PC-3 (cell line): ENCODE results near the gene CACNA2D2.

ENCODE experiments used
- CTCF ChIP-seq: fragments of 300-600 bp; sonication (generic); conservative IDR thresholded peaks from 2 replicates; pipeline ENCODE4 v1.5.1; 2017; ENCODE audit warnings: antibody characterized with exemption, low read depth, mild to moderate bottlenecking, low read length
- EZH2 ChIP-seq: fragments of 300-600 bp; sonication (generic); IDR thresholded peaks from one replicate; pipeline ENCODE4 v1.6.1; 2017; ENCODE audit warnings: antibody characterized with exemption, mild to moderate bottlenecking, low read length; ENCODE audit not compliant: unreplicated experiment
- EZH2phosphoT487 ChIP-seq: fragments of 300-600 bp; sonication (generic); IDR thresholded peaks from 2 replicates; pipeline ENCODE4 v1.6.1; 2018; ENCODE audit warnings: mild to moderate bottlenecking, antibody characterized with exemption, low read length, borderline replicate concordance

- TF ChIP-seq CTCF (no peak), EZH2 (no peak), EZH2phosphoT487 (no peak)
Observed at GRCh38 chr3:50470658-50471057, 32.8 kb downstream of the CACNA2D2 start.
